Measurements from ENCODE around the gene SLC46A1.

Gene SLC46A1

GRCh38 chr17:28402844-28403243 lies 3.2 kb downstream of the SLC46A1 start:
- DNase-seq: no peak

- no peak for DNase-seq
Observed at GRCh38 chr17:28402224-28402630, 3.8 kb downstream of the SLC46A1 start.

DNA sequence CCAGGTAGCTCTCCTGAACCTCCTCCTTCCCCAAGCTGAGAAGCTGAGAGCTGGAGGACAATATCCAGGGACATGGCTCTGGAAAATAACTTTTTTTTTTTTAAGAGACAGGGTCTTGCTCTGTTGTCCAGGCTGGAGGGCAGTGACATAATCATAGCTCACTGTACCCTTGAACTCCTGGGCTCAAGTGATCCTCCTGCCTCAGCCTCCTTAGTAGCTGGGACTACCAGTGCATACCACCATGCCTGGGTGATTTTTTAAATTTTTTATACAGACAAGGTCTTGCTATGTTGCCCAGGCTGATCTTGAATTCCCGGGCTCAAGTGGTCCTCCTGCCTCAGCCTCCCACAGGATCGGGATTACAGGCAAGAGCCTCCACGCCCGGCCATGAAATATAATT lies 6.2 kb downstream of the SLC46A1 start:
- DNase-seq: no peak

DNA sequence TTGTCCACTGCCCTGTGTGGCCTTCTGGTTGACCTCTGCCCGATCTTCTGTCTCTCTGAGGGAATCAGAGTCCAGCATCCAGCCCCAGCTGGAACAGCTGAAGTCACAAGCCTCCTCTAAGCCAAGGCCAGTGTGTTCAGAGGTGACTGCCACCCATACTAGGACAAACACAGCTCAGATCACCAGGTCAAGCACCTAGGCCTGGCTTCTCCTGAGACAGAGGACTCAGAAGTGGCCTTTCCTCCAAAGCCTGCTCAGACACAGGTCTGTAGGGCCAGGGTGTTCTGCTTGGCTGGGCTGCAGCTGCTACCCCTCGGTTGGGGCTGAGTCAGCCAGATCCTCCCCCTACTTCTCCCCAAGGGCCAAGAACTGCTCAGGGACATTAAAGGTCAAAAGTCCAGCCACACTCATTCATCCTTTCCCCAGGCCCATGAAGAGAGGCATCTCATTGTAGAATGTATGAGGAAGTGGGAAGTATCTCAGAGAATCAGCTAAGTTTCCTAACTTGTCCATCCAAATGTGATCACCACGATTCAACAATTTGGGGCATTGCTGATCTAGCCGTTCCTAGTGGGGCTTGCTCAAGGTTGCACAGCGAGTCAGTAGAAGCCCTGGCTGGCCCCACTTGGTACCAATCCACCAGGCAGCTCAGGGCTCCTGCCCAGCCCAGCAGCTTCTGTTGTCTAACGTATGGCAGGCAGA lies 7.6 kb downstream of the SLC46A1 start:
- no peak for DNase-seq

- no peak for DNase-seq
Observed at GRCh38 chr17:28397687-28398279, 8.2 kb downstream of the SLC46A1 start.

- DNase-seq: no peak
Observed at GRCh38 chr17:28397275-28397674, 8.7 kb downstream of the SLC46A1 start.

DNA sequence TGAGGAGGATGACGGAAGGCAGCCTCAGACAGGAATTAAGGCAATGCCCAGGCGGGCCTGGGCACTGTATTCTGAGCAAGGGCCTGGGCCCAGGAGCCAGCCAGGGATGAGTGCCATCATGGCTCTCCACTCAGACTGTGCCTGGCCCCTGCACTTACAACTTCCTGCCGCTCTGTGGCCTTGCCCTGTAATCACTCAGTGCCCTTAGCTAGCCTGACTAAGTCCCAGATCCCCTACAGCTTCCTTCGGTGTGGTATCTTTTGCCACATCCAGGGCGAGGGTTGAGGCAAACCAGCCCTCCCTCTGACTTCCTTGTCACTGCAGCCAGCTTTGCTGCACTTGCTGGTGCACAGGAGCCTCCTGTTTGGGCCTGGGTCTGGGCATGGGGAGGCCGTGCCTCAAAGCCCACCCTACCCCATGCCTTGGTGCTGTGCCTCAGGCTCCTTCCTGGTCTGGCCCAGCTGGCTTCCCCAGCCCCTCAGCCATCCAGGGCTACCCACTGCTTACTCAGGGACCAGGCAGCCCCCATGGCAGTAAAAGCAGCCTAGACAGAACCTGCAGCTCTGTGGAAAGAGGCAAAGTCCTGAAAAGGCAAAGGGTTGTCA lies 9.3 kb downstream of the SLC46A1 start:
- no peak for DNase-seq

DNA sequence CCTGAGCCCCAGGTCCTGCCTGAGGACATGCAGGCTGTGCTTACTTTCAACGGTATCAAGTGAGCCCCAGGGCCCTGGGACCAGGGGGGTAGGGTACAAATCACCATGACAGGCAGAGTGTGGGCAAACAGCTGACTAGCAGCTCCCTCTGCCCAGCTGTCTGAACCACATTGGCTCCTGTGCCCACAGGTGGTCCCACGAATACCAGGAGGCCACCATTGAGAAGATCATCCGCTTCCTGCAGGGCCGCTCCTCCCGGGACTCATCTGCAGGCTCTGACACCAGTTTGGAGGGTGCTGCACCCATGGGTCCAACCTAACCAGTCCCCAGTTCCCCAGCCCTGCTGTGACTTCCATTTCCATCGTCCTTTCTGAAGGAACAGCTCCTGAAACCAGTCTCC lies 10.0 kb downstream of the SLC46A1 start:
- no peak for DNase-seq

- DNase-seq: no peak
Observed at GRCh38 chr17:28395426-28395825, 10.6 kb downstream of the SLC46A1 start.

- DNase-seq: no peak
Observed at GRCh38 chr17:28394337-28395116, 11.5 kb downstream of the SLC46A1 start.

- DNase-seq: no peak
Observed at GRCh38 chr17:28392491-28392890, 13.5 kb downstream of the SLC46A1 start.

DNA sequence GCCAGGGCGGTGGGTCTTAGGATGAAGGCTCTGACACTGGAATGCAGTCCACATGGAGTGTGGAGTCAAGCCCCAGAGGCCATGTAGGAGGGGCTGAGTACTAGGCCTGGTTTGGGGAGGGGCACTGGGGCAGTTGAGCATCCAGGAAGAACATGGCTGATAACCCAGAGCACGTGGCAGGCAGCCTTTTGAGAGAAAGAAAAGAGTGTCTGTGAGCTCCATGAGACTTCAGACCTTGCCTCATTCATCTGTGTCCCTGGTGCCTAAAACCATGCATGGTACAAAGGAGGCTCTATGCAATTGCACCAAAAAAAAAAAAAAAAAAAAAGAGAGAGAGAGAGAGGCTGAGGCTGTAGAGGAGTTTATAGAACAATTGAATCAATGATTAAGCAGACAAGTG lies 14.6 kb downstream of the SLC46A1 start:
- no peak for DNase-seq

DNA sequence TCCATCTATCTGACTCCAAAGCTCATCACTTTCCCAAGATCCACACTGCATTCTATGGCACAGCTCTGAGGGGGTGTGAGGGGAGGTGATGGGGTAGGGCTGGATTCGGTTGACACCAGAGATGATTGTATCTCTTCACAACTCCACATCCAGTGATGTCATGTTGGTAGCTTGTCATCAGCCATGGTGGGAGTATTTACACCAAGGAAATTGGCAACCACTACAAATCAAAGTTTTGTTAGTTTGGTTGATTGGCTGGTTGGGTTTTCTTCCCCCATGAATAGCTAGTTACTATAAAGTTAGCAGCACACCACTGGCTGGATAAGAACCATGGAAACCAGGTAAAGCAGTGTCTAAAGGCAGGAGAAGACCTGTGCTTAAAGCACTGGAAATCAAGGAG lies 15.0 kb downstream of the SLC46A1 start:
- DNase-seq: no peak

GRCh38 chr17:28390563-28390962 lies 15.4 kb downstream of the SLC46A1 start:
- DNase-seq: no peak

- no peak for DNase-seq
Observed at GRCh38 chr17:28390141-28390540, 15.9 kb downstream of the SLC46A1 start.

DNA sequence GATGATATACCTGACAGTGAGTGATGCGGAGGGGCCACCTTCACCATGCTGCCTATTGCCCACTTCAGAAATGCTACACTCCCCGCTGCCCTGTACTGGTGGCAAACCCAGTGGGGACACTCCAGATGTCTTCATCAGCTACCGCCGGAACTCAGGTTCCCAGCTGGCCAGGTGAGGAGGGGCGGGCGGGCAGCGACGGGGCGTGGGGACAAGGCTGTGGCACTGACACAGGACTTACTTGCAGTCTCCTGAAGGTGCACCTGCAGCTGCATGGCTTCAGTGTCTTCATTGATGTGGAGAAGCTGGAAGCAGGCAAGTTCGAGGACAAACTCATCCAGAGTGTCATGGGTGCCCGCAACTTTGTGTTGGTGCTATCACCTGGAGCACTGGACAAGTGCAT lies 17.9 kb downstream of the SLC46A1 start:
- DNase-seq: no peak

GRCh38 chr17:28386391-28386790 lies 19.6 kb downstream of the SLC46A1 start:
- DNase-seq: no peak

DNA sequence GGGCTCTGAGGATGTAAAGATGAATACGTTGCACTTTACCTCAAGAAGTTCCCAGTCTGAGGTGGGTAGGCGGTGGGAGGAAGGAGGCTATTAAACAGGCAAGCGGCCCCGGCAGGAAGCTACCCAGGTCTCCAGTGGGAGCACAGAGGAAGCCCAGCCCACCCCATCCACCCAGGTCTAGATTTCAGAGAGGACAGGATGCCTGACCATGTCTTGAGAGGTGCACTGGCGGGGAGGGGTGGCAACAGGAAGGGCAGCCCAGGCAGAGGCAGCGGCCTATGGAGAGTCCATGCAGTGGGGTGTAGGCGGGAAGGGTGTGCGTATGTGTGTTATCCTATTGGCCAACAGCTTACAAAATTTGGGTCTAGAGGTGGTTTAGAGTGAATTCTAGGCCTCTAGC lies 20.6 kb downstream of the SLC46A1 start:
- DNase-seq: no peak

GRCh38 chr17:28385037-28385400 lies 21.0 kb downstream of the SLC46A1 start:
- no peak for DNase-seq

DNA sequence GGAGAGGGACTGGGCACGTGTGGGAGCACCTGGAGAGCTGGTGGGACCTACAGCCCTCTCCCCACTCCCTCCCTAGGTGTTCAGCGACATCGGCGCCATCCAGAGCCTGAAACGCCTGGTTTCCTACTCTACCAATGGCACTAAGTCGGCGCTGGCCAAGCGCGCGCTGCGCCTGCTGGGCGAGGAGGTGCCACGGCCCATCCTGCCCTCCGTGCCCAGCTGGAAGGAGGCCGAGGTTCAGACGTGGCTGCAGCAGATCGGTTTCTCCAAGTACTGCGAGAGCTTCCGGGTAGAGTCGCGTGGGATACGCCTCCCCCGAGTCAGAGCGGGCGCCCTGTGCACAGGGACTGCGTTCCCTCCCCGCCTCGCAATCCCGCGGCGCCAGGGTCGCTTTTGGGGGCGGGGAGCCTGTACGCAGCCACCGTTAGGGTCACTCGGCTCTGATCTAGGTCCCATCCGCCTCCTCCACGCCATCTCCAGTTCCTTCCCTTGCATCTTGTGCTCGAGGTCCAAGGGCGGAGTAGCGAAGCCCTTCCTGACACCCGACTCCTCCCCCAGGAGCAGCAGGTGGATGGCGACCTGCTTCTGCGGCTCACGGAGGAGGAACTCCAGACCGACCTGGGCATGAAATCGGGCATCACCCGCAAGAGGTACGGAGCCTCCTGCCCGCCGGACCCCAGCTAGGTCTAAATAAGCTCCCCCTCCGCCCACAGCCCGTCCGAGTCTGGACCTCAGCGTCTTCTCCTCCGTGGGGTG lies 21.6 kb downstream of the SLC46A1 start:
- DNase-seq: no peak

DNA sequence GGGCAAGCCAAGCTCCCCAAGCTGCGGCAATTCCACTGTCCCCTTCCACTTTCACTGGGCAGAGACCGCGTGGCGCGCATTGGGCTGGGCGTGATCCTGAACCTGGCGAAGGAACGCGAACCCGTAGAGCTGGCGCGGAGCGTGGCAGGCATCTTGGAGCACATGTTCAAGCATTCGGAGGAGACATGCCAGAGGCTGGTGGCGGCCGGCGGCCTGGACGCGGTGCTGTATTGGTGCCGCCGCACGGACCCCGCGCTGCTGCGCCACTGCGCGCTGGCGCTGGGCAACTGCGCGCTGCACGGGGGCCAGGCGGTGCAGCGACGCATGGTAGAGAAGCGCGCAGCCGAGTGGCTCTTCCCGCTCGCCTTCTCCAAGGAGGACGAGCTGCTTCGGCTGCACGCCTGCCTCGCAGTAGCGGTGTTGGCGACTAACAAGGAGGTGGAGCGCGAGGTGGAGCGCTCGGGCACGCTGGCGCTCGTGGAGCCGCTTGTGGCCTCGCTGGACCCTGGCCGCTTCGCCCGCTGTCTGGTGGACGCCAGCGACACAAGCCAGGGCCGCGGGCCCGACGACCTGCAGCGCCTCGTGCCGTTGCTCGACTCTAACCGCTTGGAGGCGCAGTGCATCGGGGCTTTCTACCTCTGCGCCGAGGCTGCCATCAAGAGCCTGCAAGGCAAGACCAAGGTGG lies 24.7 kb downstream of the SLC46A1 start:
- DNase-seq: no peak
